ENCODE results near the gene TCAF1.

DNA sequence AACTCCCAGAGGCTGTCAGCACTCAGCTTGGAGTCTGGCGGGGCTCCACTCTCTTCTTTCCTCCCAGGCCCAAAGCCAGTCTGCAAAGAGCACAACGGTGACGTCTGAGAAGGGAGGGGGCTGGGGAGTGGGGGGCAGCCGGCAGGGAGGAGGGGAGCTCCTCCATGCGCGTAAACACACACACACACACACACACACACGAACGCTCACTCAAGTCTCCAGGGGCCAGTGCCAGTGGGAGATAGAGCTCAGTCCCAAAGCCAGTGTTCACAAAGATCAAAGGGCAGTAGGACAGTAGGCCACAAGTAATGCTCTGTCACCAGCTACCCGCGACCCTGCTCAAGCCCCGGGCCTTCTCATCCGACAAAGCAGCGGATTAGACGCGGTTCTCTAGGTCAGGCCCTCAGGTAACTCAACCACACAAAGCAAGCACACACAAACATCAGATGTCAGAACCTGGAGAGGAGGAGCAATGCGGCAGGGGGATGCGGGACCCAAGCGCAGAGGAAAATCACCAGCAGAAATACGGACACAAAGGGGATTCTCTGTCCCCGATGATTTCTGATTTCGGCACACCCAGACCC lies 19.9 kb downstream of the TCAF1 start:
- TF ChIP-seq CTCF (conservative IDR thresholded peaks at IDR 0.05 in 1 of 2, IDR thresholded peaks at IDR 0.05 in 1 of 2; ENCODE audit: extremely low read depth in 1 of 2, insufficient read depth in 1 of 2, low read depth in 1 of 2, low read length in 2 of 2) (no peak), EZH2 (IDR thresholded peaks at IDR 0.05; ENCODE audit: borderline replicate concordance, low read length) (no peak)

Data from mammary epithelial cell (primary cell).